Lower leg skin (tissue), 4 donors: ENCODE measurements around the gene MAP7. TPM values are rescaled to one million over a fixed set of nuclear protein-coding genes. Genes with fewer than 3 reads are reported as not detected.

Experiments used
- DNase-seq, 2 donors: peaks; one replicate each; pipeline ENCODE4 v3.0.0-alpha.2; 2019; ENCODE audit warnings: low spot score in 2 of 2
- H3K4me3 ChIP-seq: fragments of 200-600 bp; sonication (generic); 2 replicates; pipeline ENCODE4 v1.5.1; 2017; ENCODE audit warnings: mild to moderate bottlenecking, low read depth; ENCODE audit not compliant: poor library complexity, severe bottlenecking
- CTCF ChIP-seq, 3 donors: fragments of 450-650 bp; IDR thresholded peaks; one replicate each; pipeline ENCODE4 v1.5.1; 2016; ENCODE audit warnings: antibody characterized with exemption in 3 of 3, mild to moderate bottlenecking in 3 of 3, moderate library complexity in 2 of 3
- POLR2A ChIP-seq, 2 donors: fragments of 450-650 bp; IDR thresholded peaks; one replicate each; pipeline ENCODE4 v1.6.1; 2016 to 2017; ENCODE audit warnings: antibody characterized with exemption in 2 of 2, mild to moderate bottlenecking in 1 of 2, moderate library complexity in 1 of 2
- WGBS, 2 donors: methylation state at CpG; one replicate each; pipeline ENCODE4 v1.1.5; 2018; 5-methylcytosine and 5-hydroxymethylcytosine counted together
- intact Hi-C: fragments of 100-400 bp; cut with DNase I; formaldehyde crosslinking; loops from one replicate; pipeline ENCODE4 v1.15.0; 2023; ENCODE audit warnings: low total_unique reads
- total RNA-seq, 4 donors: library from RNA; depleted of rRNA; stranded (reverse); fragments of >200 nt; gene quantifications; one replicate each; pipeline ENCODE4 v1.1.0, GENCODE V29; 2016

Gene MAP7
- total RNA-seq, 4 donors from 2014 or later, result 32.5 to 41.8 (median 39.0) TPM

- H3K4me3 ChIP-seq, result no peak overlapping the region
- DNase-seq, result no peak
- TF ChIP-seq CTCF (IDR thresholded peaks at IDR 0.05), result no peak
- TF ChIP-seq POLR2A (IDR thresholded peaks at IDR 0.05), result no peak
- intact Hi-C loops, result no loop called here
- WGBS, 2 donors, result 69 to 70% methylated on average over 3 of the region's 3 CpGs
Measured at GRCh38 chr6:136303516-136303915, 246.7 kb downstream of the MAP7 start.

- intact Hi-C loops, result no loop called here
Measured at GRCh38 chr6:136294621-136295020, 255.6 kb downstream of the MAP7 start.

More at GRCh38 chr6:136294621-136295020, 255.6 kb downstream of the MAP7 start:
- no peak overlapping the region for H3K4me3 ChIP-seq
- no peak for DNase-seq
- TF ChIP-seq POLR2A (IDR thresholded peaks at IDR 0.05), result no peak
- TF ChIP-seq CTCF (IDR thresholded peaks at IDR 0.05), result no peak
- whole genome bisulfite sequencing, 2 donors, result 94 to 98% methylated on average over 3 of the region's 3 CpGs

Other genes with a start within 250 kb of the MAP7 start
- 10 to 100 TPM; 18.9 to 35.2 (median 27.0) TPM for gene MAP3K5, start 242.1 kb upstream of the MAP7 start, total RNA-seq